ENCODE results near the gene COL6A5.
"Not testable (repeated sequence)": the region's sequence is repeated elsewhere in the genome, so short reads cannot be mapped to it uniquely, and the experiment has no call there.

The COL6A5 gene

DNA sequence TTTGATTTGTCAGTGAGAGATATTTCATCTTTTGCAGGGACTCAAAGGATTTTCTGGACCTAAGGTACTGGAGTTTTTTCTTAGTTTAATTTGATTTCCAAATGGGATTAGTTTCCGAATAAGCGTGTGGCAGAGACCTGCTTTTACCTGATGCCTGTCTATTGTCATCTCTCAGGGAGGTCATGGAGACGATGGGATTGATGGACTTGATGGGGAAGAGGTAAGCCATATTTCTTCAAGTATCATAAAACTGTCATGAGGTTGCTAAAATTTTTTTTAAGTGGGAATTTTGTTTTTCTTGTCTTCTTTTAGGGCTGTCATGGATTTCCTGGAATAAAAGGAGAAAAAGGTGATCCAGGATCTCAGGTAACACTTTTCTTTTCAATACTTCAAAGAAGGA, 60.5 kb downstream of the COL6A5 start:
- DNase-seq (ENCODE audit: low spot score), result no peak
- TF ChIP-seq, protein P1, sequence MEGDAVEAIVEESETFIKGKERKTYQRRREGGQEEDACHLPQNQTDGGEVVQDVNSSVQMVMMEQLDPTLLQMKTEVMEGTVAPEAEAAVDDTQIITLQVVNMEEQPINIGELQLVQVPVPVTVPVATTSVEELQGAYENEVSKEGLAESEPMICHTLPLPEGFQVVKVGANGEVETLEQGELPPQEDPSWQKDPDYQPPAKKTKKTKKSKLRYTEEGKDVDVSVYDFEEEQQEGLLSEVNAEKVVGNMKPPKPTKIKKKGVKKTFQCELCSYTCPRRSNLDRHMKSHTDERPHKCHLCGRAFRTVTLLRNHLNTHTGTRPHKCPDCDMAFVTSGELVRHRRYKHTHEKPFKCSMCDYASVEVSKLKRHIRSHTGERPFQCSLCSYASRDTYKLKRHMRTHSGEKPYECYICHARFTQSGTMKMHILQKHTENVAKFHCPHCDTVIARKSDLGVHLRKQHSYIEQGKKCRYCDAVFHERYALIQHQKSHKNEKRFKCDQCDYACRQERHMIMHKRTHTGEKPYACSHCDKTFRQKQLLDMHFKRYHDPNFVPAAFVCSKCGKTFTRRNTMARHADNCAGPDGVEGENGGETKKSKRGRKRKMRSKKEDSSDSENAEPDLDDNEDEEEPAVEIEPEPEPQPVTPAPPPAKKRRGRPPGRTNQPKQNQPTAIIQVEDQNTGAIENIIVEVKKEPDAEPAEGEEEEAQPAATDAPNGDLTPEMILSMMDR (IDR thresholded peaks at IDR 0.05; ENCODE audit: extremely low read depth, missing control alignments), result no peak

DNA sequence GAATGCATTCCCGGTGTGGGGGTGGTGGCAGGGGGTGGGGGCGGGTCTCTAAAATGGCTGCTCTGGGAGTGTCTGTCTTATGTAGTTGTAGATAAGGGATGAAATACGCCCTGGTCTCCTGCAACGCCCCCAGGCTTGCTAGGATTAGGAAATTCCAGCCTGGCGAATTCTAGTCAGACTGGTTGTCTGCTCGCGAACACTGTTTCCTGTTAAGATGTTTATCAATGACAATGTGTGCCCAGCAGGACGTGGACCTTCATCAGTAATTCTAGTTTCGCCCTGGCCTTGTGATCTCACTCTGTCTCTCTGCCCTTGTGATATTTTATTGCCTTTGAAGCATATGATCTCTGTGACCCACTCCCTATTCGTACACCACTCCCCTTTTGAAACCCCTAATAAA, 62.8 kb downstream of the COL6A5 start:
- DNase-seq (ENCODE audit: low spot score), result not testable (repeated sequence)

DNA sequence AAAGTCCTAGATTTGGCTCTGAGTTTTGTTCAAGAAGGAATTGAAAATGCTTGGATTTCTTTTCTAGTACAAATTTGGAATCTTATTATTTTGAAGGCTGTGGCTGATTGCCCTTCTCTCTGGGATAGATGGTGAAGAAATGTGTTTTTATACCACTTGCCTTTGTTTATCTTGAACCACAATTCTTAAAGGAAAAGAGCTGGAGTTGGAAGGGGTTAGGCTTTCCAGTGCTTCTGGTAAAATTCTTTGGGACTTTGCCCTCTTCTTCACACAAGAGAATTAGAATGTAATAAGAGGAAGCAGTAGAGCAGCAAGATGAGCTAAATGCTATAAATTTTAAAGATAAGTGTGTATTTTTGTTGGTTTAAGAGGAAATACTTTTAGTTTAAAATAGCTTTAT, 65.8 kb downstream of the COL6A5 start:
- DNase-seq (ENCODE audit: low spot score), result no peak
- TF ChIP-seq, protein P1 (IDR thresholded peaks at IDR 0.05; ENCODE audit: extremely low read depth, missing control alignments), result no peak

DNA sequence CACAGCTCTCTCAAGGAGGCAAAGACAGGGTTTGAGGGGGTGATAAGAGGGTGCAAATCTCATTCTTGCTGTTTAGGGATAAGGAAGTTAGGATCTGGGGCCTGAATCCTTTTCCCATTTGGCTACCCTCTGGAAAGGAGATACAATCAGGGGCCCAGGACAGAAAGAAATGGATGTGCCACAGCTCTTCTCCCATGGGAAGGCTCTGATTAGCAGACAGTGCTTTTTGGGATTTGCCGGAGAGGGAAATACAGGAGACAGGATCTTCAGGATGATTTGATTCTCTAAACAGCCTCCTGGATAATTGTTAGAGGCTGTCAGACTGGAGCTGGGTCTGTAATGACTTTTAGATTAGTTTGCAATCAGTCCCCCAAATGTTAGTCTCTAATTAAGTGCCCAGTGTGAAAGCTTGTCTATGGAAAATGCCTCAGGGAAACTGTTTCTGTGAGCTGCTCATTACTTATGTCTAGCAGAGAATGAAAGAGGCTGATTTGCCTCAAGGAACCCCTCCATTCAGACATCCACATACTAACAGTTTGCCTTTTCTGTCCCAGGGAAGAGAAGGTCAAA, 67.6 kb downstream of the COL6A5 start:
- no peak for DNase-seq (ENCODE audit: low spot score)
- TF ChIP-seq, protein P1 (IDR thresholded peaks at IDR 0.05; ENCODE audit: extremely low read depth, missing control alignments), result no peak

DNA sequence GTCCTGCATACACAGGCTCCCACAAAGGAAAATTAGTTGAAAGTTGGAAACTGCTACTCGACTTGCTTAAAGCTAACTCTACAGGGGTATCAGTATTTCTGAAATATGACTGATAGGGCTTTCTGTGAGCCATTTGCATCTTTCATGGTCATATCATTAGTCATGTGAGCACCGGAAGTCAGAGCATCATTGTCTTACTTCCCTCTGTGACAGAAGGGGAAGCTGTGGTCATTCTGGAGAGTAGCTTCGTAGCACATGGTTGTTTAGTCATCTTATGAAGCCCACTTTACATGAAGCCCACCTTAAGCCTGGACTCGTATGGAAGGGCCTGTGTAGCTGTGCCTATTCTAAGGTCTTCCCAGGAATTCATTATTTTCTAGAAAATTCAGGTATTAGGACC, 69.0 kb downstream of the COL6A5 start:
- no peak for DNase-seq (ENCODE audit: low spot score)
- TF ChIP-seq, protein P1 (IDR thresholded peaks at IDR 0.05; ENCODE audit: extremely low read depth, missing control alignments), result no peak

DNA sequence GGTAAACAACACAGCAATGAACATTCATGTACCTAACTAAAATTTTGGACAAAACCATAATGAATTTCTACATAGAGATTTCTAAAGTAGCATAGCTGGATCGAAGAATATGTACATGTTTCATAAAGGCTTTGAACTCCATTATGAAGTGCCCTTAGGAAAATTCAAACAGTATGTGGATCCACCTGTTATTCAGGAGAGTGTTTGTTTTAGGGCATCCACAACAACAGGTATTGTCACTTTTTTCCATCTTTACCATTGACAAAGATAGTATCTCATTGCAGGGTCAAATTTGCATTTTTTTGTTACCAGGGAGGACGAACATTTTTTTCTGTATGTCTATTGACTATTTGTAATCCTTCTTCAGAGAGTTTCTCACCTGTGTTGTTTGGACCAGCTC, 75.0 kb downstream of the COL6A5 start:
- no peak for DNase-seq (ENCODE audit: low spot score)
- TF ChIP-seq, protein P1 (IDR thresholded peaks at IDR 0.05; ENCODE audit: extremely low read depth, missing control alignments), result no peak

DNA sequence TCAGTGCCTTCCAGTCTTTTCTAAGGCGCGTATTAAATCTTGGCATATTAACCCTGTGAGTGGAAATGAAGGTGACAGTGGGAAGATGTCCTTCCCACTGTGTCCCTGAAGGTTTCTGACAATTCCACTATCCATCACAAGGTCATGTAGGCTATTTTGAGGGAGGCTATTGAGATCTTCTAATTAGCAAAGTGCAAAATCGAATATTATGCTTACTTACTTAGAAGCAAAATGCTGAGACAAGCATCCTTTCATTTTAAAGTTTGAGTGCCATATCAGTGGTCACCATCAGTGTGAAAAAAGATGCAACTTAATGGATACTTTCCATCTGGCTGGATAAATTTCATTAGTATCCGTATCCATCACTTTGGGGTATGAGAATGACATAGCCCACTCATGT, 77.6 kb downstream of the COL6A5 start:
- TF ChIP-seq, protein P1 (IDR thresholded peaks at IDR 0.05; ENCODE audit: extremely low read depth, missing control alignments), result no peak
- DNase-seq (ENCODE audit: low spot score), result no peak

DNA sequence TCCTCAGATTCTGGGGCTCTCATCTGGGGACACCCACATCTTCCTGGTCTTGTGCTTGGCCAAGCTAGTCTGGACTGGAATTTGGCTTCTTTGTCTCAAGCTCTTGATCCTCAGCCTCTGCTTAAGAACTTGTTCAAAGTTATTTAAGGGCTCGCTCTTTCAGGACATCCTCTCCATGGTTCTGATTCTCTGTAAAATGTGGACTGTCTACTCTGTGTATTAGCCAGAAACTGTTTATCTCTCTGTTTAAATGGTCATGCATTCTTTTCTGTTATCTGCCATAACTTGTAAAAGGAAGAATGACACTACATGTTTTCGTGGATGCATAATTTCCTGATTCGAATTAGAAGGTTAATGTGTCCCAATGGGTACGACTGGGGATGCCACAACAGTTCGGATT, 79.4 kb downstream of the COL6A5 start:
- no peak for DNase-seq (ENCODE audit: low spot score)

More for the DNA sequence above, 79.4 kb downstream of the COL6A5 start:
- TF ChIP-seq, protein P1 (IDR thresholded peaks at IDR 0.05; ENCODE audit: extremely low read depth, missing control alignments), result no peak

Measured in GM20000 (cell line).